Natural killer cell (primary cell): ENCODE results near the gene SPIRE1. TPM values are rescaled to one million over a fixed set of nuclear protein-coding genes. Genes with fewer than 3 reads are reported as not detected.

Source experiments
- ATAC-seq, 3 donors: fragments of 150-1000 bp in 2 of 3; fragments of 200-7000 bp in 1 of 3; cut with Tn5 transposase; 1 replicate in 1 of 3; 2 replicates in 2 of 3; pipeline ENCODE4 v1.10.0; 2021; ENCODE audit warnings: mild to moderate bottlenecking in 2 of 3, moderate library complexity in 2 of 3
- DNase-seq, 2 donors: peaks; one replicate each; pipeline versions ENCODE4 v3.0.0 to v3.0.0-alpha.2; 2013 to 2021; ENCODE audit warnings: mixed read lengths in 1 of 2
- H3K27ac ChIP-seq: one replicate; pipeline ENCODE4 v1.5.1; 2013; ENCODE audit warnings: mild to moderate bottlenecking, low read length
- H3K27me3 ChIP-seq: one replicate; pipeline ENCODE4 v1.6.1; 2013; ENCODE audit warnings: low read length; ENCODE audit not compliant: control insufficient read depth, insufficient read depth
- H3K36me3 ChIP-seq: one replicate; pipeline ENCODE4 v1.6.1; 2013; ENCODE audit warnings: low read length; ENCODE audit not compliant: control insufficient read depth, insufficient read depth
- H3K4me1 ChIP-seq: one replicate; pipeline ENCODE4 v1.6.1; 2013; ENCODE audit warnings: low read length; ENCODE audit not compliant: control insufficient read depth, insufficient read depth
- H3K4me3 ChIP-seq: one replicate; pipeline ENCODE4 v1.5.1; 2013; ENCODE audit warnings: low read length
- H3K9me3 ChIP-seq: one replicate; pipeline ENCODE4 v1.6.1; 2013; ENCODE audit warnings: low read length; ENCODE audit not compliant: control insufficient read depth, insufficient read depth
- H3K27ac Mint-ChIP-seq, 2 donors: one replicate each; pipeline ENCODE4 v1.8.0; 2022; ENCODE audit warnings: mild to moderate bottlenecking in 2 of 2, mixed read lengths in 2 of 2, moderate library complexity in 1 of 2
- H3K27me3 Mint-ChIP-seq, 2 donors: one replicate each; pipeline ENCODE4 v1.8.0; 2022; ENCODE audit warnings: low read depth in 2 of 2, mixed read lengths in 2 of 2
- H3K36me3 Mint-ChIP-seq: one replicate; pipeline ENCODE4 v1.8.0; 2022; ENCODE audit warnings: mixed read lengths
- H3K4me1 Mint-ChIP-seq, 2 donors: one replicate each; pipeline ENCODE4 v1.8.0; 2022; ENCODE audit warnings: mixed read lengths in 2 of 2
- H3K4me3 Mint-ChIP-seq: one replicate; pipeline ENCODE4 v1.8.0; 2022; ENCODE audit warnings: mild to moderate bottlenecking, moderate library complexity, mixed read lengths
- H3K9me3 Mint-ChIP-seq, 2 donors: one replicate each; pipeline ENCODE4 v1.8.0; 2022; ENCODE audit warnings: mixed read lengths in 2 of 2
- CTCF ChIP-seq: fragments of 200-600 bp; IDR thresholded peaks from one replicate; pipeline ENCODE4 v1.8.0; 2022; ENCODE audit warnings: antibody characterized with exemption
- WGBS: methylation state at CpG from one replicate; pipeline ENCODE4 v1.1.7; 2013; ENCODE audit warnings: missing lambda C conversion rate; ENCODE audit not compliant: insufficient coverage; 5-methylcytosine and 5-hydroxymethylcytosine counted together
- intact Hi-C: fragments of 100-400 bp; cut with micrococcal nuclease; formaldehyde crosslinking; loops from one replicate; pipeline ENCODE4 v1.14.2; 2022
- total RNA-seq, 4 donors: library from RNA; stranded (reverse); fragments of 120-200 nt in 1 of 4; gene quantifications; one replicate each; pipeline versions ENCODE4 v1.2.3 to v1.2.4, GENCODE V29; 2013 to 2022

The SPIRE1 gene
- total RNA-seq, 3 donors from 2014 or later (not counting 1 experiment from before 2014, with no cell fraction given), result 4.8 to 6.7 (median 5.4) TPM

GRCh38 chr18:12593866-12594265, 64.0 kb downstream of the SPIRE1 start:
- Mint-ChIP-seq H3K36me3 (no peaks in the 10 kb centered on the region), H3K4me3 (no peak overlapping the region), H3K4me1 (peaks cover 7% of the 10 kb centered on the region in 2 donors), H3K27me3 (no peaks in the 10 kb centered on the region), H3K27ac (no peak overlapping the region), H3K9me3 (no peaks in the 10 kb centered on the region)
- no peak for DNase-seq
- H3K4me3 ChIP-seq, result no peak overlapping the region
- H3K36me3 ChIP-seq, result no peaks in the 10 kb centered on the region
- no peaks in the 10 kb centered on the region for H3K9me3 ChIP-seq
- no peaks in the 10 kb centered on the region for H3K27me3 ChIP-seq
- no peak for ATAC-seq
- TF ChIP-seq CTCF, result no peak
- 89% methylated on average over 8 of the region's 8 CpGs for WGBS
- intact Hi-C loops, result no loop called here
- H3K4me1 ChIP-seq, result peaks cover 4% of the 10 kb centered on the region
- H3K27ac ChIP-seq, result no peak overlapping the region

- peaks cover 4% of the 10 kb centered on the region for H3K4me1 ChIP-seq
- no peak overlapping the region for H3K4me3 ChIP-seq
- intact Hi-C loops, result no loop called here
- Mint-ChIP-seq H3K27me3 (no peaks in the 10 kb centered on the region), H3K27ac (no peak overlapping the region), H3K4me3 (no peak overlapping the region), H3K36me3 (no peaks in the 10 kb centered on the region), H3K9me3 (no peaks in the 10 kb centered on the region), H3K4me1 (peaks cover 7% of the 10 kb centered on the region in 2 donors)
- no peaks in the 10 kb centered on the region for H3K27me3 ChIP-seq
- no peak for DNase-seq
- TF ChIP-seq CTCF, result no peak
- H3K36me3 ChIP-seq, result no peaks in the 10 kb centered on the region
- WGBS, result 89% methylated on average over 3 of the region's 5 CpGs
- ATAC-seq, result no peak
- no peaks in the 10 kb centered on the region for H3K9me3 ChIP-seq
- H3K27ac ChIP-seq, result no peak overlapping the region
Observed at GRCh38 chr18:12592597-12593127, 65.2 kb downstream of the SPIRE1 start.

DNA sequence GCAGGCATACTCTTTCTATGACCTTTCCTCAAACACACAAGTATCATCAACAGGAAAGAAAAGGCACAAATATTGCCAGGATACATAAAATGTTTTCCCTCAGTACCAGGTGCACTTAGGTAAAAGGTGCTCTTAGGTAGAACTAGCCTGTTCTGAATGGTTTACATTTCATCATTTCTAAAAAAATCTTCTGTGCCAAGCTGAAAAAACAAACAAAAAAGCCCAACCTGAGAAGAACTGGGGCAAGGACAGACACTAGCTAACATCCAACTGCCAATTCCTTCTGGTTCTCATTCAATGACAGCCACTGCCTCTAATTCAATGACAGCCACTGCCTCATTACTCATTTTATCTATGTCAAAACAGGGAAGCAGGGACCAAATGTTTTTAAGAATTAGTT, 68.5 kb downstream of the SPIRE1 start:
- intact Hi-C loops, result no loop called here
- no peaks in the 10 kb centered on the region for H3K36me3 Mint-ChIP-seq
- Histone ChIP-seq H3K4me3 (no peak overlapping the region), H3K27me3 (no peaks in the 10 kb centered on the region), H3K36me3 (no peaks in the 10 kb centered on the region), H3K4me1 (no peaks in the 10 kb centered on the region), H3K27ac (no peak overlapping the region), H3K9me3 (no peaks in the 10 kb centered on the region)
- no peaks in the 10 kb centered on the region for H3K4me1 Mint-ChIP-seq
- DNase-seq, result no peak
- no peak overlapping the region for H3K27ac Mint-ChIP-seq
- H3K4me3 Mint-ChIP-seq, result no peak overlapping the region
- H3K9me3 Mint-ChIP-seq, result no peaks in the 10 kb centered on the region
- no peak for TF ChIP-seq CTCF
- no peaks in the 10 kb centered on the region for H3K27me3 Mint-ChIP-seq
- no peak for ATAC-seq

DNA sequence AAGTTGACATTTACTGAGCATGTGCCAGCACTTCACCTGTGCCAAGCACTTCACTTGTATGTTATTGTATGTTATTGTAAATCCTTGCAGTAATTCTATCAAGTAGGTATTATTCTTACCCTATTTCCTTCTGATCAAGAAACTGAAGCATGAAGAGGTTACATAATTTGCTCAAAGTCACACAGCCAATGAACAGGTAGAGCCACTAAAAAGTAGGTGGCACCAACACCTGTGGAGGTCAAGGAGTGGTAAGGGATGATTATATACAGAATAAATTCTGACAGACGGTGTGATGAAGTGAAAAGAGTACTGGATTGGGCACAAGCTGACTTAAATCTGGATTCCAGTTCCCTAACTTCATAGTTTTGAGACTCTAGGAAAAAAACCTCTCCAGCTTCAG, 71.0 kb downstream of the SPIRE1 start:
- intact Hi-C loops, result no loop called here
- DNase-seq (no peak), ATAC-seq (no peak)
- 89% methylated on average over 1 of the region's 1 CpG for WGBS
- Mint-ChIP-seq H3K4me3 (no peak overlapping the region), H3K36me3 (no peaks in the 10 kb centered on the region), H3K27ac (no peak overlapping the region), H3K9me3 (no peaks in the 10 kb centered on the region), H3K4me1 (no peaks in the 10 kb centered on the region), H3K27me3 (no peaks in the 10 kb centered on the region)
- no peak overlapping the region for H3K27ac ChIP-seq
- H3K4me1 ChIP-seq, result no peaks in the 10 kb centered on the region
- no peak overlapping the region for H3K4me3 ChIP-seq
- no peak for TF ChIP-seq CTCF
- H3K27me3 ChIP-seq, result no peaks in the 10 kb centered on the region
- no peaks in the 10 kb centered on the region for H3K9me3 ChIP-seq
- no peaks in the 10 kb centered on the region for H3K36me3 ChIP-seq
